Stomach (tissue), 4 donors: ENCODE data around the gene TCP1.

Experiments
- CTCF ChIP-seq, 7 experiments: fragments of 450-650 bp in 4 of 7; fragments of 200-600 bp in 3 of 7; sonication (generic) in 3 of 7; IDR thresholded peaks; one replicate each; pipeline ENCODE4 v1.5.1; 2016 to 2019; ENCODE audit warnings: antibody characterized with exemption in 7 of 7, control low read depth in 2 of 7, mild to moderate bottlenecking in 1 of 7
- EP300 ChIP-seq: sonication (generic); formaldehyde crosslinking; IDR thresholded peaks from one replicate; pipeline ENCODE4 v1.6.1; 2017; ENCODE audit warnings: antibody characterized with exemption
- POLR2A ChIP-seq, 4 donors: fragments of 450-650 bp; IDR thresholded peaks; one replicate each; pipeline ENCODE4 v1.6.1; 2016; ENCODE audit warnings: antibody characterized with exemption in 4 of 4, control low read depth in 2 of 4, mild to moderate bottlenecking in 1 of 4, moderate library complexity in 1 of 4

GRCh38 chr6:159762681-159763293, 26.6 kb downstream of the TCP1 start:
- TF ChIP-seq CTCF (IDR thresholded peaks at IDR 0.05): no peak
- no peak for TF ChIP-seq EP300
- no peak for TF ChIP-seq POLR2A (IDR thresholded peaks at IDR 0.05)
